ENCODE results near the gene TPRN. TPM values are rescaled to one million over a fixed set of nuclear protein-coding genes. Genes with fewer than 3 reads are reported as not detected.

Gene TPRN
- total RNA-seq, 1 donor from 2014 or later = 19.8 TPM

- DNase-seq (ENCODE audit: extremely low spot score, unreplicated experiment) = no peak
- H3K4me3 Mint-ChIP-seq (ENCODE audit: unreplicated experiment) = no peak overlapping the region
- H3K36me3 Mint-ChIP-seq (ENCODE audit: unreplicated experiment) = no peaks in the 10 kb centered on the region
- H3K4me1 Mint-ChIP-seq (ENCODE audit: unreplicated experiment) = no peaks in the 10 kb centered on the region
- H3K27ac Mint-ChIP-seq (ENCODE audit: unreplicated experiment) = no peak overlapping the region
- no peaks in the 10 kb centered on the region for H3K9me3 Mint-ChIP-seq (ENCODE audit: unreplicated experiment)
- H3K27me3 Mint-ChIP-seq (ENCODE audit: unreplicated experiment) = no peaks in the 10 kb centered on the region
- TF ChIP-seq, protein P1, sequence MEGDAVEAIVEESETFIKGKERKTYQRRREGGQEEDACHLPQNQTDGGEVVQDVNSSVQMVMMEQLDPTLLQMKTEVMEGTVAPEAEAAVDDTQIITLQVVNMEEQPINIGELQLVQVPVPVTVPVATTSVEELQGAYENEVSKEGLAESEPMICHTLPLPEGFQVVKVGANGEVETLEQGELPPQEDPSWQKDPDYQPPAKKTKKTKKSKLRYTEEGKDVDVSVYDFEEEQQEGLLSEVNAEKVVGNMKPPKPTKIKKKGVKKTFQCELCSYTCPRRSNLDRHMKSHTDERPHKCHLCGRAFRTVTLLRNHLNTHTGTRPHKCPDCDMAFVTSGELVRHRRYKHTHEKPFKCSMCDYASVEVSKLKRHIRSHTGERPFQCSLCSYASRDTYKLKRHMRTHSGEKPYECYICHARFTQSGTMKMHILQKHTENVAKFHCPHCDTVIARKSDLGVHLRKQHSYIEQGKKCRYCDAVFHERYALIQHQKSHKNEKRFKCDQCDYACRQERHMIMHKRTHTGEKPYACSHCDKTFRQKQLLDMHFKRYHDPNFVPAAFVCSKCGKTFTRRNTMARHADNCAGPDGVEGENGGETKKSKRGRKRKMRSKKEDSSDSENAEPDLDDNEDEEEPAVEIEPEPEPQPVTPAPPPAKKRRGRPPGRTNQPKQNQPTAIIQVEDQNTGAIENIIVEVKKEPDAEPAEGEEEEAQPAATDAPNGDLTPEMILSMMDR (IDR thresholded peaks at IDR 0.05) = no peak
These were observed 52.3 kb downstream of the TPRN start for GRCh38 chr9:137148242-137148641.

GRCh38 chr9:137147793-137148160, 52.8 kb downstream of the TPRN start:
- Mint-ChIP-seq H3K9me3 (ENCODE audit: unreplicated experiment) (no peaks in the 10 kb centered on the region), H3K4me3 (ENCODE audit: unreplicated experiment) (no peak overlapping the region), H3K27me3 (ENCODE audit: unreplicated experiment) (no peaks in the 10 kb centered on the region), H3K27ac (ENCODE audit: unreplicated experiment) (no peak overlapping the region), H3K4me1 (ENCODE audit: unreplicated experiment) (no peaks in the 10 kb centered on the region), H3K36me3 (ENCODE audit: unreplicated experiment) (no peaks in the 10 kb centered on the region)
- TF ChIP-seq, protein P1 (IDR thresholded peaks at IDR 0.05) = no peak
- no peak for DNase-seq (ENCODE audit: extremely low spot score, unreplicated experiment)

DNA sequence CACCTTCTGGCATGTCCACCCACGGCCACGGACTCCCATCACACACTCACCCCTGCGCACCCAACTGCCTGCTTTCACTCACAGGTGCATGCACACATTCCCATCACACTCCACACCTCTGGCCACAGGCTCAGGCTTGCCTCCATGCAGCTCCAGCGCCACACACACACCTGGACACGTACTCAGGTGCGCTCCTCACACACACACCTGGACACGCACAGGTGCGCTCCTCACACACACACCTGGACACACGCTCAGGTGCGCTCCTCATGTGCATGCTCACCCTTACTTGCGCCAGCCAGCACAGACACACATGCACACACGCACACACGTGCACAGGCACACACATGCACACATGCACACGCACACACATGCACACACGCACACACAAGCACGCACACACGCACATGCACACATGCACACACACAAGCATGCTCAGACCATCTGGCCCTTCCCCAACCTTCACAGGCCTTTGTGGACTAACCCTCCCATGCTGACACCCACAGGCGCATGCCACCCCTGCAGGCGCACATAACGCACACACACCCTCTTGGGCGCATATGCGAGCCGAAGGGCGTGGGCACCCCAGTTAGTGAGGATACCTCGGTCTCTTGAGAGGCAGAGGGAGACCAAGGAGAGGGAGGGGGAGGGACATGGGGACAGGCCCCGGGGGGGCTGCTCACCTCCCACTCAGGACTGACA, 53.3 kb downstream of the TPRN start:
- Mint-ChIP-seq H3K4me1 (ENCODE audit: unreplicated experiment) (no peaks in the 10 kb centered on the region), H3K9me3 (ENCODE audit: unreplicated experiment) (no peaks in the 10 kb centered on the region), H3K4me3 (ENCODE audit: unreplicated experiment) (no peak overlapping the region), H3K36me3 (ENCODE audit: unreplicated experiment) (no peaks in the 10 kb centered on the region), H3K27me3 (ENCODE audit: unreplicated experiment) (peaks cover 3% of the 10 kb centered on the region), H3K27ac (ENCODE audit: unreplicated experiment) (no peak overlapping the region)
- TF ChIP-seq, protein P1 (IDR thresholded peaks at IDR 0.05) = no peak
- DNase-seq (ENCODE audit: extremely low spot score, unreplicated experiment) = no peak

- no peak overlapping the region for H3K4me3 Mint-ChIP-seq (ENCODE audit: unreplicated experiment)
- no peaks in the 10 kb centered on the region for H3K4me1 Mint-ChIP-seq (ENCODE audit: unreplicated experiment)
- no peaks in the 10 kb centered on the region for H3K9me3 Mint-ChIP-seq (ENCODE audit: unreplicated experiment)
- H3K27me3 Mint-ChIP-seq (ENCODE audit: unreplicated experiment) = peaks cover 7% of the 10 kb centered on the region
- H3K36me3 Mint-ChIP-seq (ENCODE audit: unreplicated experiment) = no peaks in the 10 kb centered on the region
- H3K27ac Mint-ChIP-seq (ENCODE audit: unreplicated experiment) = no peak overlapping the region
- DNase-seq (ENCODE audit: extremely low spot score, unreplicated experiment) = no peak
- TF ChIP-seq, protein P1 (IDR thresholded peaks at IDR 0.05) = no peak
These were observed 54.0 kb downstream of the TPRN start for GRCh38 chr9:137146527-137146918.

DNA sequence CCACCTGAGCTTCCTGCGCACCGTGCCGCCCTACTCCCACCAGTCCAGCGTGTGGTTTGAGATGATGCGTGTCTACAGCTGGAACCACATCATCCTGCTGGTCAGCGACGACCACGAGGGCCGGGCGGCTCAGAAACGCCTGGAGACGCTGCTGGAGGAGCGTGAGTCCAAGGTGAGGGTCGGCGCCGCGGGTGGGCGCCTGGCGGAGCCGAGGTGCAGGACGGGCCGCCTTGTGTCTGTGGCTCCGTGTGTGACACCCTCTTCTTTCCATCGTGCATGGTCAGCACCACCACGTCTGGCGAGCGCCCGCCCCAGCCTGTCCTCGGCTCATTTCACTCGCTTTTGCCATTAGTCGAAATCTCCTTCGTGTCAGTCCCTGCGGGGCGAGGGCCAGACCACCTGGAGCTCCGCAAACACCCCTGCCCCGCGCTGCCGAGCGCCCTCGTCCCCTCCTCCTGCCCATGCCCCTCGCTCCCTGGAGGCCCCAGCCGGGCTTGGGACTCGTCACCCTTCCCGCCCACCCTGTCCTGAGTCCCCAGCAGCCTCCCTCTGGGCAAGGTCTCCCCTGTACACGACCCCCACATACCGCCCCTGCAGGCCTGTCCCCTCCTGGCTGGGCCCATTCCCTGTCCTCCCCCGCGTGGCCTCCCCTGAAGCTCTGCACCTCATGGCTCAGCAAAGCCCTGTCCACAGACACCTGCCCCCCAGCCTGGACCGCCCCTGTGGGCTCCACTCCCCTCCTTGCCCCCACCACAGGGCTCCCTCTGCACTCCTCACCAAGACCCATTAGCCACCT, 54.6 kb downstream of the TPRN start:
- TF ChIP-seq, protein P1 (IDR thresholded peaks at IDR 0.05) = no peak
- Mint-ChIP-seq H3K27me3 (ENCODE audit: unreplicated experiment) (peaks cover 7% of the 10 kb centered on the region), H3K27ac (ENCODE audit: unreplicated experiment) (no peak overlapping the region), H3K4me1 (ENCODE audit: unreplicated experiment) (no peaks in the 10 kb centered on the region), H3K4me3 (ENCODE audit: unreplicated experiment) (no peak overlapping the region), H3K9me3 (ENCODE audit: unreplicated experiment) (no peaks in the 10 kb centered on the region), H3K36me3 (ENCODE audit: unreplicated experiment) (no peaks in the 10 kb centered on the region)
- DNase-seq (ENCODE audit: extremely low spot score, unreplicated experiment) = no peak

Data from osteocyte (in vitro differentiated cells).